Neuronal stem cell (in vitro differentiated cells): ENCODE results near the gene MORN3.

Source experiments
- DNase-seq: peaks from one replicate; pipeline ENCODE4 v3.0.0-alpha.2; 2013; ENCODE audit warnings: low spot score
- H2AFZ ChIP-seq: one replicate; pipeline ENCODE4 v1.6.1; 2013; ENCODE audit warnings: mild to moderate bottlenecking, low read length, inconsistent platforms
- H2AK5ac ChIP-seq: 2 replicates; pipeline ENCODE4 v1.6.1; 2013; ENCODE audit warnings: low read depth, mild to moderate bottlenecking, inconsistent platforms, low read length, moderate library complexity, mixed read lengths
- H2BK120ac ChIP-seq: 2 replicates; pipeline ENCODE4 v1.6.1; 2013; ENCODE audit warnings: low read depth, mild to moderate bottlenecking, inconsistent platforms, low read length, moderate library complexity, mixed read lengths
- H2BK12ac ChIP-seq: one replicate; pipeline ENCODE4 v1.6.1; 2013; ENCODE audit warnings: low read length, inconsistent platforms
- H2BK15ac ChIP-seq: 2 replicates; pipeline ENCODE4 v1.6.1; 2013; ENCODE audit warnings: mild to moderate bottlenecking, low read length, inconsistent platforms, mixed read lengths
- H2BK5ac ChIP-seq: one replicate; pipeline ENCODE4 v1.6.1; 2013; ENCODE audit warnings: inconsistent platforms, mild to moderate bottlenecking, low read length, moderate library complexity
- H3K14ac ChIP-seq: one replicate; pipeline ENCODE4 v1.6.1; 2013; ENCODE audit warnings: low read length, inconsistent platforms
- H3K18ac ChIP-seq: 2 replicates; pipeline ENCODE4 v1.6.1; 2013; ENCODE audit warnings: low read length, inconsistent platforms
- H3K23ac ChIP-seq: 2 replicates; pipeline ENCODE4 v1.6.1; 2013; ENCODE audit warnings: low read depth, mild to moderate bottlenecking, mixed read lengths, low read length, inconsistent platforms; ENCODE audit not compliant: poor library complexity
- H3K27ac ChIP-seq: replicated peaks from 3 replicates; pipeline ENCODE4 v1.5.1; 2013; ENCODE audit warnings: low read length, inconsistent platforms
- H3K27me3 ChIP-seq, 3 experiments: 2 replicates each; pipeline ENCODE4 v1.6.1; 2013; ENCODE audit warnings: low read length in 3 of 3, mild to moderate bottlenecking in 2 of 3, inconsistent platforms in 1 of 3, low read depth in 1 of 3, mixed read lengths in 1 of 3, moderate library complexity in 1 of 3; ENCODE audit not compliant: control insufficient read depth in 3 of 3, insufficient read depth in 3 of 3
- H3K36me3 ChIP-seq, 2 donors: replicated peaks in 1 of 2; 2 replicates each; pipeline ENCODE4 v1.6.1; 2013; ENCODE audit warnings: low read length in 2 of 2; ENCODE audit not compliant: control insufficient read depth in 2 of 2, insufficient read depth in 2 of 2
- H3K4ac ChIP-seq: 2 replicates; pipeline ENCODE4 v1.6.1; 2013; ENCODE audit warnings: inconsistent platforms, mild to moderate bottlenecking, low read length, moderate library complexity
- H3K4me1 ChIP-seq, 2 donors: 1 replicate in 1 of 2; 2 replicates in 1 of 2; pipeline ENCODE4 v1.6.1; 2013; ENCODE audit warnings: low read length in 2 of 2, low read depth in 1 of 2; ENCODE audit not compliant: control insufficient read depth in 2 of 2, insufficient read depth in 1 of 2
- H3K4me2 ChIP-seq: one replicate; pipeline ENCODE4 v1.6.1; 2013; ENCODE audit warnings: mild to moderate bottlenecking, low read length, inconsistent platforms; ENCODE audit not compliant: insufficient read depth, poor library complexity, severe bottlenecking
- H3K4me3 ChIP-seq, 2 donors: 2 replicates each; pipeline ENCODE4 v1.5.1; 2013; ENCODE audit warnings: low read length in 2 of 2, mild to moderate bottlenecking in 2 of 2, inconsistent platforms in 1 of 2, moderate library complexity in 1 of 2
- H3K79me1 ChIP-seq: one replicate; pipeline ENCODE4 v1.6.1; 2013; ENCODE audit warnings: low read depth, mild to moderate bottlenecking, inconsistent platforms, low read length, moderate library complexity
- H3K9ac ChIP-seq: one replicate; pipeline ENCODE4 v1.6.1; 2013; ENCODE audit warnings: mild to moderate bottlenecking, low read depth, low read length, inconsistent platforms; ENCODE audit not compliant: poor library complexity
- H3K9me3 ChIP-seq, 2 donors: replicated peaks in 1 of 2; 2 replicates each; pipeline versions ENCODE3 to v1.6.1; 2013; ENCODE audit warnings: low read length in 2 of 2, mild to moderate bottlenecking in 2 of 2, inconsistent platforms in 1 of 2, low read depth in 1 of 2, mixed read lengths in 1 of 2, moderate library complexity in 1 of 2; ENCODE audit not compliant: control insufficient read depth in 2 of 2, insufficient read depth in 1 of 2
- H4K8ac ChIP-seq: one replicate; pipeline ENCODE4 v1.6.1; 2013; ENCODE audit warnings: low read depth, mild to moderate bottlenecking, inconsistent platforms, low read length, moderate library complexity
- H4K91ac ChIP-seq: one replicate; pipeline ENCODE4 v1.6.1; 2013; ENCODE audit warnings: low read length, low read depth, mild to moderate bottlenecking, inconsistent platforms; ENCODE audit not compliant: poor library complexity
- WGBS, 2 donors: extraction: QIAGEN DNeasy Blood & Tissue Kit; methylation state at CpG; one replicate each; pipeline ENCODE4 v1.1.7; 2013; ENCODE audit warnings: missing lambda C conversion rate in 2 of 2, mixed read lengths in 1 of 2; ENCODE audit not compliant: insufficient read length in 2 of 2, insufficient replicate concordance in 1 of 2; ENCODE audit errors: extremely low coverage in 2 of 2; 5-methylcytosine and 5-hydroxymethylcytosine counted together

Gene MORN3

DNA sequence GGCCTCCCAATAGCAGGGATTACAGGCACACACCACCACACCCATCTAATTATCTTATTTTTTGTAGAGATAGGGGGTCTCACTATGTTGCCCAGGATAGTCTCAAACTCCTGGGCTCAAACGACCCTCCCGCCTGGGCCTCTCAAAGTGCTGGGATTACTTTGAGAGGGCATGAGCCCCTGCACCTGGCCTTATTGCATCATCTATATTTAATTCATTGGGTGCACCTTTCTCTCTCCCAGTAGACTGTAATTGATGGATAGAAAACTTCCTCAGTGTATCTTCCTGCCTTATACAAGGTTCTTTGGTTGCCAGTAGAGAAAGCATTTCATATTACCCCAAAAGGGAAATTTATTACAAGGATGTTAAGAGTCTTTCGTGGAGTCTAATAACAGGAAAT is 8.9 kb upstream of the MORN3 start:
- peak overlapping the region; percentile 82 for H2AFZ ChIP-seq
- H2AK5ac ChIP-seq = no peak overlapping the region
- H2BK15ac ChIP-seq = no peak overlapping the region
- no peak overlapping the region for H4K91ac ChIP-seq
- no CpG with 5 or more reads among the region's 3 CpGs for WGBS, 2 donors
- no peak overlapping the region for H4K8ac ChIP-seq
- H3K27me3 ChIP-seq = no peaks in the 10 kb centered on the region
- no peaks in the 10 kb centered on the region for H3K79me1 ChIP-seq
- no peak overlapping the region for H2BK12ac ChIP-seq
- H2BK120ac ChIP-seq = no peak overlapping the region
- H3K9me3 ChIP-seq = no peaks in the 10 kb centered on the region
- no peak overlapping the region for H3K4ac ChIP-seq
- no peak overlapping the region for H3K27ac ChIP-seq
- DNase-seq = no peak
- H3K18ac ChIP-seq = no peak overlapping the region
- H3K4me2 ChIP-seq = no peak overlapping the region
- no peak overlapping the region for H2BK5ac ChIP-seq
- H3K14ac ChIP-seq = no peak overlapping the region
- H3K4me3 ChIP-seq = no peak overlapping the region
- H3K9ac ChIP-seq = no peak overlapping the region
- peaks cover 3% of the 10 kb centered on the region in 2 donors for H3K4me1 ChIP-seq
- no peaks in the 10 kb centered on the region for H3K36me3 ChIP-seq
- no peak overlapping the region for H3K23ac ChIP-seq

DNA sequence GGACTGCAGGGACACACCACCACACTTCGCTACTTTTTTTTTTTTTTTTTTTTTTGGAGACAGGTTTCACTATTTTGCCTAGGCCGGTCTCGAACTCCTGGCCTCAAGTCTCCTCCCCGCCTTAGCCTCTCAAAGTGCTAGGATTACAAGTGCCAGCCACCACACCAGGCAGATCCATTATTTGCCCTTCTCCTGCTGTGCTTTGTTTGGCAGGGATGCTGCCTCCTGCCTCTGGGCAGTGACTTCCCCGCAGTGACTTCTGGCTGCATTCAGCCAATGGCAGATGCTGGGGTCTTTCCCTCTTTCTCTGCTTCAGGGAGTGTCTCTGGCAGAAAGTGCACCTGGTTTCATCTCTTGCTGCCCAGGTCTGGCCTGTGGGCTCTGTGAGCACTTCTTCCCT is 6.7 kb upstream of the MORN3 start:
- Histone ChIP-seq H3K27me3 (no peaks in the 10 kb centered on the region), H2BK5ac (no peak overlapping the region), H3K23ac (no peak overlapping the region), H2BK15ac (peak overlapping the region; percentile 3), H2AFZ (no peak overlapping the region), H2AK5ac (no peak overlapping the region), H3K9ac (no peak overlapping the region), H2BK12ac (no peak overlapping the region), H2BK120ac (no peak overlapping the region), H3K36me3 (no peaks in the 10 kb centered on the region), H4K91ac (no peak overlapping the region), H3K4me3 (no peak overlapping the region), H3K4me2 (no peak overlapping the region), H3K4ac (no peak overlapping the region), H3K9me3 (no peaks in the 10 kb centered on the region), H3K79me1 (no peaks in the 10 kb centered on the region), H3K4me1 (peaks cover 3 to 11% of the 10 kb centered on the region in 2 donors), H3K27ac (no peak overlapping the region), H3K14ac (no peak overlapping the region), H4K8ac (no peak overlapping the region), H3K18ac (no peak overlapping the region)
- WGBS, 2 donors = no CpG with 5 or more reads among the region's 5 CpGs
- no peak for DNase-seq

DNA sequence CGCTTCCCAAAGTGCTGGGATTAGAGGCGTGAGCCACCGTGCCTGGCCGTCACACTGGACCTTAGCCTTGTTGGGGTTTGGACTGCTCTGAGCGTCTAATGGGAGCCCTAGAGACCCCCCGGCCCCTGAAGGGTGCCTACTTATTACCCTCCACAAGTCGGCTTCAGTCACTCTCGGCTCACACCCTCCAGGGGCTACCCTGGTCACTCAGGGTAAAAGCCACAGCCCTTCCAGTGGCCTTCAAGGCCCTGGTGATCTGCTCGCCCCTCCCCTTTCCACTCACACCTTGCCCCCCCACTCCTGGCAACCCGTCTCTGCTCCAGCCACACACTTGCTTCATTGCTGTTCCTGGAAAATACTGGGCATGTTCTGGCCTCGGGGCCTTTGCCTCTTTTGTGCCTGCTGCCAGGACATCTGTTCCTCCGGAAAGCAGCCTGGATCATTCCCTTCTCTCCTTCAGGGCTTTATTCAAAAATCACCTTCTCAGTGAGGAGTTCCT is 3.6 kb upstream of the MORN3 start:
- H4K8ac ChIP-seq = peak overlapping the region; percentile 29
- peak overlapping the region; percentile 95 for H3K4ac ChIP-seq
- H3K9ac ChIP-seq = no peak overlapping the region
- no peak for DNase-seq
- peak overlapping the region; percentile 71 for H2BK15ac ChIP-seq
- peaks cover 0 to 8% of the 10 kb centered on the region in 2 donors for H3K4me1 ChIP-seq
- peak overlapping the region; percentile 11 for H3K18ac ChIP-seq
- peak overlapping the region; percentile 66 for H3K4me2 ChIP-seq
- peak overlapping the region; percentile 22 for H2AFZ ChIP-seq
- H3K36me3 ChIP-seq = no peaks in the 10 kb centered on the region
- no peak overlapping the region for H4K91ac ChIP-seq
- H3K14ac ChIP-seq = no peak overlapping the region
- H2BK5ac ChIP-seq = no peak overlapping the region
- no CpG with 5 or more reads among the region's 12 CpGs for WGBS, 2 donors
- no peaks in the 10 kb centered on the region for H3K27me3 ChIP-seq
- H2BK120ac ChIP-seq = peak overlapping the region; percentile 41
- no peaks in the 10 kb centered on the region for H3K79me1 ChIP-seq
- no peak overlapping the region for H2BK12ac ChIP-seq
- H2AK5ac ChIP-seq = peak overlapping the region; percentile 94
- no peaks in the 10 kb centered on the region for H3K9me3 ChIP-seq
- no peak overlapping the region for H3K4me3 ChIP-seq
- H3K23ac ChIP-seq = peak overlapping the region; percentile 55
- no peak overlapping the region for H3K27ac ChIP-seq

DNA sequence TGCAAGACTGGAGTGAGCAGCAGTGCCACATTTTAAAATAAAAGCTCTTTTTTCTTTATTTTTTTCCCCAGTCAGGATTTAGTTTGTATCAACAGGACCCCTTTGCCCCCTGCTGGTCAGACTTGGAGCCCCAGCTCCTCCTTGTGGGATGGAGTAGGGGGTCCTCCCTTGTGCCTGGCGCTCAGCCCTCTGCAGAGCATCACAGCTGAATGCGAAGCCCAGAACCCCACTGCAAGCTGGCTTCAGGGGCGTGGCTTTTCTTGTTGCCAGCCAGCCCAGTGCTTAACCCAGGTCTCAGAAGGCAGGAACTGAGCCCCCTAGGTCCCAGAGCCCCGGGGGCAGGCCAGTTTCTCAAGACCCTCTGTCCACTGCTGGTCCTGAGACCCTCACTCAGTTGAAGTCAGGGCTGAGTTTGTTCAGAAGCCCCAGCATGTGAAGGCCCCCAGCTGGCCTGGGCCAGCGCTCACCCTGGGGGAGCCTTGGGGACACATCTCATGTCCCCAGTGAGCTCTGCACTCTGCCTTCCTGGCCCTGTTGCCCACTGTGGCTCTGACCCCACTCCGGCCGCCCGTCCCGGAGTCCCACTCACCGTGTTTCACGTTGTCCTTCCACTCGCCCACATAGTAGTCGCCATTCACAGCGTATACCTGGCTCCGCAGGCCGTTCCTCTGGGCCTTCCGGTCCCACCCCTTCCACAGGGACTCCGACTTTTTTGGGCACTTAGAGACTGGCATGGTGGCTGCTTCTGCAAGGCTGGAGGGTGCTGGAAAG is 519 bp downstream of the MORN3 start:
- peak overlapping the region; percentile 94 for H2BK15ac ChIP-seq
- no peaks in the 10 kb centered on the region for H3K27me3 ChIP-seq
- peak overlapping the region; percentile 91 for H2AK5ac ChIP-seq
- H2BK120ac ChIP-seq = no peak overlapping the region
- no peaks in the 10 kb centered on the region for H3K36me3 ChIP-seq
- H3K27ac ChIP-seq = no peak overlapping the region
- no CpG with 5 or more reads among the region's 18 CpGs for WGBS, 2 donors
- peaks cover 3% of the 10 kb centered on the region for H3K79me1 ChIP-seq
- H3K18ac ChIP-seq = no peak overlapping the region
- no peak overlapping the region for H3K4me3 ChIP-seq
- H3K14ac ChIP-seq = peak overlapping the region; percentile 4
- H2BK5ac ChIP-seq = peak overlapping the region; percentile 68
- H3K9me3 ChIP-seq = no peaks in the 10 kb centered on the region
- H4K8ac ChIP-seq = no peak overlapping the region
- H2AFZ ChIP-seq = peak overlapping the region; percentile 50
- H3K23ac ChIP-seq = no peak overlapping the region
- no peak overlapping the region for H3K9ac ChIP-seq
- H2BK12ac ChIP-seq = peak overlapping the region; percentile 90
- H3K4me2 ChIP-seq = no peak overlapping the region
- peaks cover 0 to 8% of the 10 kb centered on the region in 2 donors for H3K4me1 ChIP-seq
- DNase-seq = peak; percentile 61
- H4K91ac ChIP-seq = no peak overlapping the region
- H3K4ac ChIP-seq = no peak overlapping the region
